Right forelimb (tissue), 1 donor: Measurements from ENCODE around the gene MYEOV.

Source experiments
- DNase-seq: peaks from one replicate; pipeline ENCODE4 v3.0.0-alpha.2; 2018

Gene MYEOV

GRCh38 chr11:69320756-69321741 is 27.1 kb downstream of the MYEOV start:
- DNase-seq = no peak

DNA sequence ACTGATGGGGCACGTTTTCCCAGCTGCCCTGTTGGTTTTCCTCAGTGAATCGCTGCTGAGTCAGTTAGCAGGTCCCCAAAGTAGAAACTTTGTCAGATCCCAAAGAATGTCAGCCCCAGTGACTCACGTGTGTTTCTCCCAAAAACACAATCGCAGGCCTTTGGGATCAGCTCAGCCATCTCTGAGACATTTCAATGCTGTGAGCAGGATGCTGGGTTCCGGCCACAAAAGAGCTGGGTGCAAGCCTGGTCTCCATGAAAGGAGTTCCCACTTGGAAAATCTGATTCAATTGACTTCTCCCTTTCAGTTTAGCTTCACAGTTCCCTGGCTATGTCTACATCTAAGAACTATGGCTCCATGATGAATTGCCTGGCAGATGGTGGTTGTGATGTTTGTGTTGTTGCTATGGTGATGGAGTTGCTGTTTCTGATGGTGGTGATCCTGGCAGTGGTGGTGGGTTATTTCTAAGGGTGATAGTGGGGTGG is 28.0 kb downstream of the MYEOV start:
- no peak for DNase-seq

- no peak for DNase-seq
Measured at GRCh38 chr11:69325446-69325845, 31.5 kb downstream of the MYEOV start.

DNA sequence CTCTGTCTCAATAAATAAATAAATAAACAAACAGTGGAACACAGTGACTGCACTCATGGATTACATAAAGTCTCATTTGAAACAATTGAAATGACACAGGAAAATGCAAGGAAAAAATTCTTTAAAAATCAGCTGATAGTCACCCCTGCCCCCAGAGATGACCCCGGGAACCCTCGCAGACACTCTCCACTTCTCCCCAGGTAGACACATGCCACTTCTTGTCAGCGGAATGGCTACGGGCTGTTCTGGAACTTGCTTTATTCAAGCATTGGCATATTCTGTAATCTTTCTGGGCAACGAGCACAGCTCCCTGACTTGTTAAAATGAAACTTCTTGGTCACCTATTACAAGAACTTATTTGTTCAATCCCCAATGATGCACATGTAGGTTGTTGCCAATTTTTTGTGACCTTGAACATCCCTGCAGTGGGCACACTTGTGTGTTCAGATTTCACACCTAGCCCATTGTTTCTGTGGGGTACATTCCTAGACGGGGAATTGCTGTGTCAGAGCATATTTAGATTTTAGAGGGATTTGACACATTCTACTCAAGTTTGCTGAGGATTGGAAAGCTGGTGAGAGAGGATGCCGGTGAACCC is 32.8 kb downstream of the MYEOV start:
- no peak for DNase-seq

DNA sequence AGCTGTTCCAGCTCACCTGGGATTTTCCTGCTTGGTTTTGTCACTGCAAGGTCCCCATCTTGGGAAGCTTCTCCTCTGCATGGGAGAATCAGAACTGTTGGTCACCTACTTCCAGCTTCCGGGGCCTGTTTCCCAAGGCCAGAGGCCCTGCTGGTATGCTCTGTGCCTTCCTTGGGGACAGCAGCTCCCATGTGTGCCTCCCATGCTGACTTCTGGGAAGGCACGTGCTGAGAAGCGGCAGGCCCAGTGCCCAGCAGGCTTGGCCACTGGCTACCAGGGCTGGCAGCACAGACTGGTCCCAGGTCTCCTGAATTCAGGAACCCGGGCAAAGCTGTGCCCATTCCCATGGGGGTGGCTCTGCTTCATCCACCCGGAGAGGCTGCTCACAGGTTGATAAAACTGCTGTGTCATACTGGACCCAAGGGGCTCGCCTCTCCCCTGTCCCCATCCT is 33.8 kb downstream of the MYEOV start:
- DNase-seq = no peak

DNA sequence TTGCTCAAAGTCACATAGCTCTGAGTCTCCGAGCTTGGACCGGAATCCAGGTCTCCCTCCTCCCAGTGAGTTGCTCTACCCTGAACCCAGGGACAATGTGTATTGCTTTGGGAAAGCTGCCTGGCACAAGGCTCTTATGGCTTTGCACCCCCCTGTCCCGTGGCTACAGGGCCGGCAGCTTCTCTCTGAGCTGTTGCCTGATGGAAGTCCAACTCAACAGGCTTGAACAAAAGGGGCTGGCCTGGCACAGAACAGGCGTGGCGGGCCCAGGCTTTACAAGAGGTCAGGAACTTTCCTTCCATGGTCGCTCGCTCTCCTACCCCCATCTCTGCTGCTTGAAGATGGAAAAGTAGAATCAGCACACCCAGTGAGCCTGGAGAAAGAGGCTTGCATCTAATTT is 34.3 kb downstream of the MYEOV start:
- DNase-seq = no peak

DNA sequence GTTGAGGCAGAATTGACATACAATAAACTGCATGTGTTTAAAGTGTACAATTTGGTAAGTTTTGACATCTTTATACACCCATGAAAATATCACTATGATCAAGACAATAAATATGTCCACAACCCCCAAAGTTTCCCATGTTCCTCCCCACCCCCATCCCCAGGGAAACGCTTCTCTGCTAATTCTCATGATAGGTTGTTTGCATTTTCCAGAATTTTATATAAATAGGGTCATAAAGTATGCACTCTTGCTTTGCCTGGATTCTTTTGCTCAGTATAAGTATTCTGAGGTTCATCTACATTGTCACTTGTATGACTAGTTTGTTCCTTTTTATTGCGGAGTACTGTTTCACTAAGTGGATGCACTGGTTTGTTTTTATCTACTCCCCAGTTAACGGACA is 35.6 kb downstream of the MYEOV start:
- no peak for DNase-seq

GRCh38 chr11:69330330-69330729 is 36.4 kb downstream of the MYEOV start:
- no peak for DNase-seq

DNA sequence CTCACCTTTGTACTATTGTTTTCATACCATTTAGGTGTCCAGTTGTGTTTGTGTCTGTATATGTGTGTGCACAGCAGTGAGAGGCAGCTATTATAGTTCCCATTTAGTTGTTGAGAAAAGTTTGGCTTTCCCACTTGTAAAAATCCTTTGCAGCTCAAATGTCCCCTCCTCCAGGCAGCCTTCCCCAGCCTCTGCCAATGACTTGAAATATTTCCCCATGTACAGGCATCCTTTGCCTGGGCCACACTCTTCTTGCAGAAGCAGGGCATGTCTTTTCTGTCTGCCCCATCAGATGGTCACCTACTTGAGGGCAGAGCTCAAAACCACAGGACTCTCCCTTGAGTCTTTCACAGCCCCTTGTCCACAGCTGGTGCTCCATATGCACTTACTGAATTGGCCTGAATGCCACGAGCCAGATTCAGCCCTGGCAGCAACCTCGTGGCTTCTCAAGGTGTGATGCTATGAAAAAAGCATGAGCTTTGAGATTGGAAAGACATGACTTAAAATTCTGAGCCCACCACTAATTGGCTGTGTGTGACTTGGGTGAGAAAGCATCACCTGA is 39.3 kb downstream of the MYEOV start:
- DNase-seq = no peak

GRCh38 chr11:69333879-69334278 is 39.9 kb downstream of the MYEOV start:
- no peak for DNase-seq

- no peak for DNase-seq
Measured at GRCh38 chr11:69335007-69335780, 41.2 kb downstream of the MYEOV start.

DNA sequence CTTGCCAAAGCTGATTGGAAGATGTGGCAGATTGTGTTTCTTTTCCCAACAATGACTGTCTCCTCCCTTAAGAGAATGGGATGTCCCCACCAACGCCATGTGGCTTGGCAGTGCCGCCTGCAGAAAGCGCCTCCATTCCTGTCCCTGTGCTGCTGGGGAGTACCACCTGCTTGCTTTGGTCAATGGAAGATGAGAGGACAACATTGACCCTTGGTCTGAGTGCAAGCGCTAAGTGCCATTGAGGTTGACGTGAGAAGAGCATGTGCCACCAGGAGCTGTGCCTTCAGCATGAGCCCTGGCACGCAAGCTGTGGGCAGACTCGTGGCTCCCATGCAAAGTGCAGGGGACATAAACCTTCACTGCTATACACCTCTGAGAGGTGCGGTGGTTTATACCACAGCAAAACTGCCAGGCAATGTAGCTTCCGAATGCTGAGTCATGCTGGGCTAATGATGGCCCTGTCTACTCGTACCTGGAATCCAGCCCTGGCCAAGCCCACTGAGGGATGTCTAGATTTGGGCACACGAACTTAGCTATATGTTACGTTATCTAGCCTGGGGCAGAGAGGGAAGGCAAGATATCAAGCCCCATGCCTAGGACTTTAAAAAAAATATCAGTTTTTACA is 41.9 kb downstream of the MYEOV start:
- DNase-seq = no peak

- DNase-seq = no peak
Measured at GRCh38 chr11:69337211-69337721, 43.3 kb downstream of the MYEOV start.

DNA sequence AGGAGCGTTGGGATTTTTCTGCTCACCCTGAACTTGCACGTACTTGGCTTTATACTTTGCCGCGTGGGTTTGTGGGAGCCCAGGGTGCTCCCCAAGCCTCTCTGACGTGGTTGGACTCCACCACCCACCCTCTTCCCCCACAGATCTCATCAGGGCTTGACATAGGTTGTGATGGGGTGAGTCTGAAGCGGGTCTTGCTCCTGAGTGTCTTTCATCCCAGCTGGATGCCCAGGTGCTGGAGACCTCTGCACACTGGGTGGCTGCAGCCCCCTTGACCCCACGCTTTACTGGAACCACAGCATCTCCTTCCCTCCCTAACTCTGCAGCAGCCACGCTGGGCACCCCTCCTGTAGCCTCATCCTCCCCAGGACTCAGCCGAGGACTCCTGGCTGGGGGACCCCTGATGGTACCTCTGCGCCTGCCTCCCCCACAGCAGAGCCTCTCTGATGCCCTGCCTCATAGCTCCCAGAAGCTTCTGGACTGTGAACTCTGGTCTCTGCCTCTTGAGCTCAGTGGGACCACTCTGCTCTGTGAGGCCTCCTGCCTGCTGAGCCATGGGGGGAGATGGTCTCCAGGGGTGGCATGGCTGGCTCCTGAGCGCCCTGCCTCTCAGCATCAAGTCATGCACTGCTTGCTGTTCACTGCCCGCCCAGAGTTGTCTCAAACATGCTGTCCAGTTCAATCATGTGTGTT is 45.2 kb downstream of the MYEOV start:
- DNase-seq = no peak

GRCh38 chr11:69339983-69340565 is 46.1 kb downstream of the MYEOV start:
- no peak for DNase-seq

DNA sequence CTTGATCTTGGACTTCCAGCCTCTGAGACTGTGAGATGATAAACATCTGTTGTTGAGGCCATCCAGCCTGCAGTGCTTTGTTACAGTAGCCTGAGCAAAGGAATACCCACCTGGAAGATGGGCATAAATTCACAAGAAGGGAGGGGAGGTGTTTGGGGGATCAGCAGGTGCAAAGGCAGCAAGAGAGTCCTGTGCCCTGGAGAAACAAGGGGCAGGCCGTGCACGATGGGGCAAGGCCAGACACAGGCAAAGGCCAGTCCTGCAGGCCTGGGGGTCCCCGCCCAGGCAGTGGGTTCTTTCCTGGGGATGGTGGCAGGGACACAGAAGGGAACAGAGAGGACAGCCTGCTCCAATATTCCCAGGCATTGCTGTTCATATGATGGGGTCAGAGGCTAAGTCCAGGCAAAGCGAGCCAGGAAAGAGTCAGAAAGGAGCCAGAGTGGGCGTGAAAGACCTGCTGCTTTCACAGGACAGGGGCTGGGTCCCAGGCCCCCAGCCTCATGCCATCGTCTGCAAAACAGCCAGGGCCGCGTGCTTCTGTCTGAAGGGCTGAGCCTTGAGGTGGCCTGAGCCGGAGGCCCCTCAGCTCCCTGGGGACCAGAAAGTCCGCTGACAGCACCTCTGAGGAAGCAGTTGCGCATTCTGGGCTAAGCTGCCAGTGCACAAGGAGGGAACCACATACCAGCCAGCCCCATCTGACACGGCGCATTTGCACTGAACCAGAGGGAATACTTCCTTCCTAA is 48.8 kb downstream of the MYEOV start:
- DNase-seq = no peak

DNA sequence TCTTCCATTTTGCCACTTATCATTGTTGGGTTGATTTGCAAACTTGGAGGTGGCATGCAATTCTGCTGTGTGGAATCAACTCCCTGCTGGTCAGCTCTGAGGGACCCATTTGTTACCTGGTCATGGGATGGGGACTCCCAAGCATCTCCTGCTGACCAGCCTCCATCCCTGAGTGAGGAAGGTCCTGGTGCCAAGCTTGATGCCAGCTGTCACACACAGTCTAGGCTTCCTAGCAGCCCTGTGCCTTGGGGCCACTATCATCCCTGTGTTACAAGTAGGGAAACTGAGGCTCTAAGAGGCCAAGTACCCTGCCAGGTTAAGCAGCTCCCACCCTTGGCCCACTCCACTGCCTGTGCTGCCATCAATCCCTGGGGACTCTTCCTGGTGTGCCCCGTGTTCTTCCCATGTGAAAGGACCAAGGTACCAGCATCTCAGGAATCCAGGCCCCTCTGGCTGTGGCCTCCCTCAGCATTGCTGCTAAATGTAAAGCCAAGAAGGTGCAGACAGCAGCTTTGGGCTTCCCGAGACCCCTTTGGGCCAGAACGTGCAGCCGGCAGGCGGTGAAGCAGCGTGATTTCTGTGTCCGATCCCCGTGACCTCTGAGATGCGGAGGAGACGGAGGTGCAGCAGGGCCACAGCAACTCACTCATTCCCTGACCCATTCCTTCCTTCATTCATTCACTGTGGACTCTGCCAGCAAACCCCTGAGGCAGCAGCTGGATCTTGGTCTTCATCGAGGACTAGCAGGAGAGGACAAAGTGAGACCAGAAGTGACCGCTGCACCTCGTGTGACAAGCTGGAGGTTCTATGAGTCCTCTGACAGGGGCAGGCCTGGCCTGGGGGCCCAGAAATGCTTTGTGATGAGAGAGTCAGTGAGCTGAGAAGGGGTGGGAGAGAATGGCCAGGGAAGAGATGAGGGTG is 49.7 kb downstream of the MYEOV start:
- no peak for DNase-seq

DNA sequence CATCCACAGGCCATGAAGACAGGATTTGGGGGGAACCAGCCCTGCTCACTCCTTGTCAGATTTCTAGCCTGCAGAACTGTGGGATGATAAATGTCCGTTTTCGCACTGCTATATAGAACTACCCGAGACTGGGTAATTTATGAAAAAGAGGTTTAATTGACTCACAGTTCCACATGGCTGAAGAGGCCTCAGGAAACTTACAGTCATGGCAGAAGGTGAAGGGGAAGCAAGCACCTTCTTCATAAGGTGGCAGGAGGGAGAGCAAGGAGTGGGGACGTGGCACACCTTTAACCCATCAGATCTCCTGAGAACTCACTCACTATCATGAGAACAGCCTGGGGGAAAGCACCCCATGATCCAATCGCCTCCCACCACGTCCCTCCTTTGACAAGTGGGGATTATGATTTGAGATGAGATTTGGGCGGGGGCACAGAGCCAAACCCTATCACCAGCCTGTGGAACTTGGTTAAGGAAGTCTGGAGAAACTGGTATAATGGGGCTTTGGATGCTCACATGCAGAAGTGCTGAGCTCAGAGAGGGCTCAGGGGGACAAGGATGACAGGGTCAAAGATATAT is 50.7 kb downstream of the MYEOV start:
- DNase-seq = no peak
